ENCODE results near the gene ADAMTS17. TPM values are rescaled to one million over a fixed set of nuclear protein-coding genes. Genes with fewer than 3 reads are reported as not detected.
A peak's percentile ranks its signal among the peaks of the same experiment; 100 is the strongest.

ADAMTS17 gene
- total and polyA plus RNA-seq, 3 experiments from 2014 or later, result 1.2 to 2.3 (median 1.9) TPM

GRCh38 chr15:99997112-99997651 lies 344.6 kb downstream of the ADAMTS17 start:
- DNase-seq, result no peak
- no peaks in the 10 kb centered on the region for H3K9me3 ChIP-seq (ENCODE audit: low read length)
- H3K36me3 ChIP-seq (ENCODE audit: insufficient read depth, low read length), result no peaks in the 10 kb centered on the region
- H3K27ac Mint-ChIP-seq, result no peak overlapping the region
- no peaks in the 10 kb centered on the region for H3K27me3 ChIP-seq (ENCODE audit: insufficient read depth, low read length, poor library complexity, severe bottlenecking)
- no peaks in the 10 kb centered on the region for H3K4me1 Mint-ChIP-seq
- H3K27me3 Mint-ChIP-seq, result no peaks in the 10 kb centered on the region
- CTCF ChIA-PET, result no interaction called here
- H3K4me3 Mint-ChIP-seq, result no peak overlapping the region
- POLR2A ChIA-PET, result no interaction called here
- no peak overlapping the region for H3K4me3 ChIP-seq (ENCODE audit: low read length)
- H3K36me3 Mint-ChIP-seq, result peaks cover 1 to 11% (median 4%) of the 10 kb centered on the region in 3 donors
- H3K9me3 Mint-ChIP-seq, result no peaks in the 10 kb centered on the region
- no peaks in the 10 kb centered on the region for H3K4me1 ChIP-seq (ENCODE audit: insufficient read depth, low read length)
- no peak overlapping the region for H3K27ac ChIP-seq (ENCODE audit: low read depth, low read length)

- Mint-ChIP-seq H3K9me3 (no peaks in the 10 kb centered on the region), H3K27ac (no peak overlapping the region), H3K4me1 (no peaks in the 10 kb centered on the region), H3K4me3 (no peak overlapping the region), H3K27me3 (no peaks in the 10 kb centered on the region), H3K36me3 (peaks cover 7 to 13% (median 7%) of the 10 kb centered on the region in 3 donors)
- Histone ChIP-seq H3K4me3 (ENCODE audit: low read length) (no peak overlapping the region), H3K27me3 (ENCODE audit: insufficient read depth, low read length, poor library complexity, severe bottlenecking) (no peaks in the 10 kb centered on the region), H3K27ac (ENCODE audit: low read depth, low read length) (no peak overlapping the region), H3K36me3 (ENCODE audit: insufficient read depth, low read length) (no peaks in the 10 kb centered on the region), H3K9me3 (ENCODE audit: low read length) (no peaks in the 10 kb centered on the region), H3K4me1 (ENCODE audit: insufficient read depth, low read length) (no peaks in the 10 kb centered on the region)
- ChIA-PET POLR2A (no interaction called here), CTCF (no interaction called here)
- no peak for DNase-seq
Observed at GRCh38 chr15:99996660-99997059, 345.1 kb downstream of the ADAMTS17 start.

GRCh38 chr15:99995543-99995942 lies 346.2 kb downstream of the ADAMTS17 start:
- no peak overlapping the region for H3K27ac ChIP-seq (ENCODE audit: low read depth, low read length)
- no peaks in the 10 kb centered on the region for H3K27me3 Mint-ChIP-seq
- no peaks in the 10 kb centered on the region for H3K36me3 ChIP-seq (ENCODE audit: insufficient read depth, low read length)
- no peak overlapping the region for H3K4me3 ChIP-seq (ENCODE audit: low read length)
- no peaks in the 10 kb centered on the region for H3K4me1 ChIP-seq (ENCODE audit: insufficient read depth, low read length)
- H3K9me3 Mint-ChIP-seq, result no peaks in the 10 kb centered on the region
- H3K4me1 Mint-ChIP-seq, result no peaks in the 10 kb centered on the region
- H3K27me3 ChIP-seq (ENCODE audit: insufficient read depth, low read length, poor library complexity, severe bottlenecking), result no peaks in the 10 kb centered on the region
- ChIA-PET POLR2A (no interaction called here), CTCF (no interaction called here)
- H3K36me3 Mint-ChIP-seq, result peaks cover 7 to 13% (median 10%) of the 10 kb centered on the region in 3 donors
- DNase-seq, result no peak
- peak overlapping the region in 1 of 8 donors; percentile 60 for H3K27ac Mint-ChIP-seq
- no peaks in the 10 kb centered on the region for H3K9me3 ChIP-seq (ENCODE audit: low read length)
- H3K4me3 Mint-ChIP-seq, result no peak overlapping the region

- no peaks in the 10 kb centered on the region for H3K36me3 ChIP-seq (ENCODE audit: insufficient read depth, low read length)
- H3K27me3 ChIP-seq (ENCODE audit: insufficient read depth, low read length, poor library complexity, severe bottlenecking), result no peaks in the 10 kb centered on the region
- no peak overlapping the region for H3K27ac Mint-ChIP-seq
- H3K9me3 ChIP-seq (ENCODE audit: low read length), result no peaks in the 10 kb centered on the region
- no peak overlapping the region for H3K4me3 Mint-ChIP-seq
- peaks cover 7 to 13% (median 13%) of the 10 kb centered on the region in 3 donors for H3K36me3 Mint-ChIP-seq
- CTCF ChIA-PET, result no interaction called here
- no peaks in the 10 kb centered on the region for H3K4me1 ChIP-seq (ENCODE audit: insufficient read depth, low read length)
- H3K27me3 Mint-ChIP-seq, result no peaks in the 10 kb centered on the region
- H3K9me3 Mint-ChIP-seq, result no peaks in the 10 kb centered on the region
- POLR2A ChIA-PET, result no interaction called here
- H3K27ac ChIP-seq (ENCODE audit: low read depth, low read length), result no peak overlapping the region
- H3K4me3 ChIP-seq (ENCODE audit: low read length), result no peak overlapping the region
- H3K4me1 Mint-ChIP-seq, result no peaks in the 10 kb centered on the region
- DNase-seq, result no peak
Observed at GRCh38 chr15:99994849-99995248, 346.9 kb downstream of the ADAMTS17 start.

- Mint-ChIP-seq H3K4me3 (no peak overlapping the region), H3K36me3 (peaks cover 7 to 17% (median 15%) of the 10 kb centered on the region in 3 donors), H3K27me3 (no peaks in the 10 kb centered on the region), H3K27ac (peak overlapping the region in 1 of 8 donors; percentile 38), H3K4me1 (no peaks in the 10 kb centered on the region), H3K9me3 (peaks cover 0 to 2% (median 0%) of the 10 kb centered on the region in 5 donors)
- Histone ChIP-seq H3K36me3 (ENCODE audit: insufficient read depth, low read length) (no peaks in the 10 kb centered on the region), H3K4me1 (ENCODE audit: insufficient read depth, low read length) (no peaks in the 10 kb centered on the region), H3K27ac (ENCODE audit: low read depth, low read length) (no peak overlapping the region), H3K9me3 (ENCODE audit: low read length) (no peaks in the 10 kb centered on the region), H3K27me3 (ENCODE audit: insufficient read depth, low read length, poor library complexity, severe bottlenecking) (no peaks in the 10 kb centered on the region), H3K4me3 (ENCODE audit: low read length) (no peak overlapping the region)
- POLR2A ChIA-PET, result no interaction called here
- CTCF ChIA-PET, result no interaction called here
- DNase-seq, result no peak
Observed at GRCh38 chr15:99993681-99994131, 348.1 kb downstream of the ADAMTS17 start.

GRCh38 chr15:99993262-99993661 lies 348.5 kb downstream of the ADAMTS17 start:
- H3K27ac ChIP-seq (ENCODE audit: low read depth, low read length), result no peak overlapping the region
- no peaks in the 10 kb centered on the region for H3K4me1 ChIP-seq (ENCODE audit: insufficient read depth, low read length)
- no peaks in the 10 kb centered on the region for H3K27me3 ChIP-seq (ENCODE audit: insufficient read depth, low read length, poor library complexity, severe bottlenecking)
- Mint-ChIP-seq H3K27me3 (no peaks in the 10 kb centered on the region), H3K36me3 (peaks cover 8 to 21% (median 15%) of the 10 kb centered on the region in 3 donors), H3K27ac (peak overlapping the region in 1 of 8 donors; percentile 68), H3K9me3 (peaks cover 0 to 3% (median 0%) of the 10 kb centered on the region in 5 donors), H3K4me3 (no peak overlapping the region), H3K4me1 (no peaks in the 10 kb centered on the region)
- H3K4me3 ChIP-seq (ENCODE audit: low read length), result no peak overlapping the region
- CTCF ChIA-PET, result no interaction called here
- POLR2A ChIA-PET, result no interaction called here
- no peaks in the 10 kb centered on the region for H3K36me3 ChIP-seq (ENCODE audit: insufficient read depth, low read length)
- no peaks in the 10 kb centered on the region for H3K9me3 ChIP-seq (ENCODE audit: low read length)
- DNase-seq, result no peak

- Histone ChIP-seq H3K27me3 (ENCODE audit: insufficient read depth, low read length, poor library complexity, severe bottlenecking) (no peaks in the 10 kb centered on the region), H3K4me3 (ENCODE audit: low read length) (no peak overlapping the region), H3K27ac (ENCODE audit: low read depth, low read length) (no peak overlapping the region), H3K9me3 (ENCODE audit: low read length) (no peaks in the 10 kb centered on the region), H3K36me3 (ENCODE audit: insufficient read depth, low read length) (no peaks in the 10 kb centered on the region), H3K4me1 (ENCODE audit: insufficient read depth, low read length) (no peaks in the 10 kb centered on the region)
- peaks cover 0 to 4% (median 0%) of the 10 kb centered on the region in 5 donors for H3K9me3 Mint-ChIP-seq
- H3K4me3 Mint-ChIP-seq, result no peak overlapping the region
- ChIA-PET CTCF (no interaction called here), POLR2A (no interaction called here)
- no peak overlapping the region for H3K27ac Mint-ChIP-seq
- DNase-seq, result no peak
- H3K36me3 Mint-ChIP-seq, result peaks cover 9 to 24% (median 15%) of the 10 kb centered on the region in 3 donors
- no peaks in the 10 kb centered on the region for H3K27me3 Mint-ChIP-seq
- H3K4me1 Mint-ChIP-seq, result no peaks in the 10 kb centered on the region
Observed at GRCh38 chr15:99992611-99993231, 349.1 kb downstream of the ADAMTS17 start.

- H3K4me1 Mint-ChIP-seq, result no peaks in the 10 kb centered on the region
- Histone ChIP-seq H3K4me1 (ENCODE audit: insufficient read depth, low read length) (no peaks in the 10 kb centered on the region), H3K27ac (ENCODE audit: low read depth, low read length) (no peak overlapping the region), H3K27me3 (ENCODE audit: insufficient read depth, low read length, poor library complexity, severe bottlenecking) (no peaks in the 10 kb centered on the region), H3K4me3 (ENCODE audit: low read length) (no peak overlapping the region), H3K36me3 (ENCODE audit: insufficient read depth, low read length) (no peaks in the 10 kb centered on the region), H3K9me3 (ENCODE audit: low read length) (no peaks in the 10 kb centered on the region)
- DNase-seq, result peak in 1 of 5 donors; percentile 30
- H3K27me3 Mint-ChIP-seq, result no peaks in the 10 kb centered on the region
- POLR2A ChIA-PET, result no interaction called here
- CTCF ChIA-PET, result interaction anchor here (2.0 kb wide), 1 partner anchor 349 kb away, joined by 4 read pairs; no protein-coding TSS in a partner anchor
- no peak overlapping the region for H3K27ac Mint-ChIP-seq
- peaks cover 0 to 4% (median 0%) of the 10 kb centered on the region in 5 donors for H3K9me3 Mint-ChIP-seq
- H3K36me3 Mint-ChIP-seq, result peaks cover 5 to 34% (median 9%) of the 10 kb centered on the region in 3 donors
- no peak overlapping the region for H3K4me3 Mint-ChIP-seq
Observed at GRCh38 chr15:99989095-99989494, 352.7 kb downstream of the ADAMTS17 start.
